PC-9 (cell line): ENCODE data around the gene MRPL19. TPM values are rescaled to one million over a fixed set of nuclear protein-coding genes. Genes with fewer than 3 reads are reported as not detected.
A peak's percentile ranks its signal among the peaks of the same experiment; 100 is the strongest.

Experiments
- BruUV-seq: library from RNA; stranded (reverse); fragments of 400-500 nt; replicated peaks from 2 replicates; lab custom pipeline; 2021; lab: Mats Ljungman, UMichigan
- CTCF ChIA-PET: fragments of 300-600 bp; sonication (Branson Sonifier 250); formaldehyde crosslinking; loops from one replicate; lab custom pipeline; 2022; ENCODE audit warnings: antibody characterized with exemption; lab: Charles Lee
- POLR2A ChIA-PET: fragments of 300-600 bp; sonication (Branson Sonifier 250); formaldehyde crosslinking; loops from one replicate; lab custom pipeline; 2022; ENCODE audit warnings: antibody characterized with exemption; ENCODE audit not compliant: unreplicated experiment; lab: Charles Lee
- DNase-seq, 2 experiments: peaks; one replicate each; pipeline versions ENCODE4 v3.0.0 to v3.0.0-alpha.2; 2015 to 2022; ENCODE audit warnings: mixed read lengths in 1 of 2
- H2AFZ ChIP-seq: fragments of 200-600 bp; sonication (generic); 2 replicates; pipeline ENCODE4 v1.8.1; 2017; ENCODE audit warnings: antibody characterized with exemption
- H3F3A ChIP-seq: fragments of 200-600 bp; sonication (generic); 2 replicates; pipeline ENCODE4 v1.8.1; 2017; ENCODE audit warnings: antibody characterized with exemption, mild to moderate bottlenecking, low read depth; ENCODE audit not compliant: insufficient read depth
- H3K27ac ChIP-seq: fragments of 200-600 bp; sonication (generic); 2 replicates; pipeline ENCODE4 v1.6.1; 2016; ENCODE audit warnings: mixed run types
- H3K27me3 ChIP-seq: fragments of 200-600 bp; sonication (generic); 2 replicates; pipeline ENCODE4 v1.6.1; 2016; ENCODE audit warnings: low read depth, mixed run types; ENCODE audit not compliant: insufficient read depth
- H3K36me3 ChIP-seq: fragments of 200-600 bp; sonication (generic); 2 replicates; pipeline ENCODE4 v1.6.1; 2016; ENCODE audit warnings: low read depth, mixed run types
- H3K4me1 ChIP-seq: fragments of 200-600 bp; sonication (generic); replicated peaks from 2 replicates; pipeline ENCODE4 v1.6.1; 2016; ENCODE audit warnings: mixed run types; ENCODE audit not compliant: insufficient read depth
- H3K4me2 ChIP-seq: fragments of 200-600 bp; sonication (generic); 2 replicates; pipeline ENCODE4 v1.6.1; 2017; ENCODE audit warnings: mixed run types
- H3K4me3 ChIP-seq: fragments of 200-600 bp; sonication (generic); 2 replicates; pipeline ENCODE4 v1.6.1; 2016; ENCODE audit warnings: mixed run types
- H3K79me2 ChIP-seq: fragments of 200-600 bp; sonication (generic); 2 replicates; pipeline ENCODE4 v1.6.1; 2017; ENCODE audit warnings: low read depth, mixed run types
- H3K9me2 ChIP-seq: fragments of 200-600 bp; sonication (generic); 2 replicates; pipeline ENCODE4 v1.8.1; 2017; ENCODE audit warnings: mild to moderate bottlenecking; ENCODE audit not compliant: insufficient read depth
- H3K9me3 ChIP-seq: fragments of 200-600 bp; sonication (generic); 2 replicates; pipeline ENCODE4 v1.8.1; 2016; ENCODE audit warnings: low read depth; ENCODE audit not compliant: insufficient read depth
- H4K20me1 ChIP-seq: fragments of 200-600 bp; sonication (generic); 2 replicates; pipeline ENCODE4 v1.8.1; 2017; ENCODE audit not compliant: insufficient read depth
- EZH2 ChIP-seq: fragments of 200-600 bp; sonication (generic); IDR thresholded peaks from 2 replicates; pipeline ENCODE4 v1.8.0; 2017; ENCODE audit warnings: antibody characterized with exemption, low read depth
- intact Hi-C: fragments of 100-400 bp; cut with micrococcal nuclease; formaldehyde crosslinking; loops from one replicate; pipeline ENCODE4 v1.10.0; 2022; ENCODE audit not compliant: unreplicated experiment
- total RNA-seq: library from RNA; stranded (reverse); gene quantifications from 2 replicates; pipeline ENCODE4 v1.2.3, GENCODE V29; 2021
- TF ChIP-seq, protein P1 (sequence below): fragments of 200-600 bp; sonication (generic); conservative IDR thresholded peaks from 2 replicates; pipeline ENCODE4 v1.6.1; 2017; ENCODE audit warnings: mixed run types, antibody characterized with exemption, mild to moderate bottlenecking, moderate library complexity

The MRPL19 gene
- total RNA-seq, 1 experiment from 2014 or later = 46.5 TPM

DNA sequence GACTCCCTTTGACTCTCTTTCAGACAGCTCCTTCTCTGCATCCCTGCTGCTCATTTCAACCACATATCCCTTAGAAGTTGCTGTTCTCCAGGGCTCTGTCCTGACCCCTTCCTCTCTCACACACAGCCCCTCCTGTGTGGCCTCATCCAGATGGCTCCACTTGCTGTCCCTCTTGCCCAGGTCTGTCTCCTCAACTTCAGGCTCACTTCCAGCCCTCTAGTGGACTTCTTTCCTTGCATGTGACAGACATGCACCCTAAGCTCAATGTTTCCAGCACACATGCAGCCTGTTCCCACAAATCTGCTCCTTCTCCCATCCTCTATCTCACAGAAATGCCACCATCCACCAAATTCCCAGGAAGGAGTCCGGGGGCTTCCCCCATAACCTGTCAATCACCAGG, 9.0 kb upstream of the MRPL19 start:
- Histone ChIP-seq H3K4me2 (no peak overlapping the region), H3K27ac (no peak overlapping the region), H3K9me3 (no peaks in the 10 kb centered on the region), H3K27me3 (no peaks in the 10 kb centered on the region), H3K4me1 (peaks cover 13% of the 10 kb centered on the region), H2AFZ (no peak overlapping the region), H3K36me3 (no peaks in the 10 kb centered on the region), H3F3A (peaks cover 11% of the 10 kb centered on the region; the same call in 1 of the 2 replicates), H3K9me2 (no peaks in the 10 kb centered on the region), H3K4me3 (no peak overlapping the region), H3K79me2 (no peaks in the 10 kb centered on the region), H4K20me1 (no peaks in the 10 kb centered on the region)
- no peak for DNase-seq
- intact Hi-C loops = no loop called here
- POLR2A ChIA-PET = interaction anchor here (0.5 kb wide), 1 partner anchor 1361 kb away, joined by 3 read pairs; no protein-coding TSS in a partner anchor
- no TSS peak for BruUV-seq
- CTCF ChIA-PET = interaction anchor here (0.6 to 0.7 kb wide), 2 partner anchors 589 to 763 kb away, joined by 3 to 5 read pairs; no protein-coding TSS in a partner anchor
- no peak for TF ChIP-seq EZH2
- TF ChIP-seq, protein P1, sequence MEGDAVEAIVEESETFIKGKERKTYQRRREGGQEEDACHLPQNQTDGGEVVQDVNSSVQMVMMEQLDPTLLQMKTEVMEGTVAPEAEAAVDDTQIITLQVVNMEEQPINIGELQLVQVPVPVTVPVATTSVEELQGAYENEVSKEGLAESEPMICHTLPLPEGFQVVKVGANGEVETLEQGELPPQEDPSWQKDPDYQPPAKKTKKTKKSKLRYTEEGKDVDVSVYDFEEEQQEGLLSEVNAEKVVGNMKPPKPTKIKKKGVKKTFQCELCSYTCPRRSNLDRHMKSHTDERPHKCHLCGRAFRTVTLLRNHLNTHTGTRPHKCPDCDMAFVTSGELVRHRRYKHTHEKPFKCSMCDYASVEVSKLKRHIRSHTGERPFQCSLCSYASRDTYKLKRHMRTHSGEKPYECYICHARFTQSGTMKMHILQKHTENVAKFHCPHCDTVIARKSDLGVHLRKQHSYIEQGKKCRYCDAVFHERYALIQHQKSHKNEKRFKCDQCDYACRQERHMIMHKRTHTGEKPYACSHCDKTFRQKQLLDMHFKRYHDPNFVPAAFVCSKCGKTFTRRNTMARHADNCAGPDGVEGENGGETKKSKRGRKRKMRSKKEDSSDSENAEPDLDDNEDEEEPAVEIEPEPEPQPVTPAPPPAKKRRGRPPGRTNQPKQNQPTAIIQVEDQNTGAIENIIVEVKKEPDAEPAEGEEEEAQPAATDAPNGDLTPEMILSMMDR = no peak

DNA sequence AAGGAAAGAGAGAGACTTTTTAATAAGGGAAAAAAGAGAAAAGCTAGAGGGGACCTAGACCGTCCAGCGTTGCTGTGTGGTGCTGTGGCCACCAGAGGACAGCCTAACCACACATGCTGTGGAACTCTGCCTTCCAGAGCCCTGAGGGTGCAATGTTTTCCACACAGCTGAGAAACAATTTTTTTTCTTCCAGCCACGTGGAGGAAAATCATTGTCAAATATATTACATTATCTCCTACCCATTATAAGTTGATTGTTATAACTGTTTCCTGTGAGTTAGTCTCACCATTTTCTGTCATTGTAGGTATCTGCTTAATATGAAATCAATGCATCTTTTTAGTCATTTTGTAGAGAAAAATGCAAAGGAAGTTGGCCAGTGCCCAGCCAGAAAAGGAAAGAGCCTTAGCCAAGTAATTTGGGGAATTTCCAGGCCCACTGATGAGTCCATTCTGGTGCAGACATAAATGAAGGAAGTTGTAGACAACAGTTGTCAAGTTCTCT, 5.9 kb upstream of the MRPL19 start:
- H3K79me2 ChIP-seq = no peaks in the 10 kb centered on the region
- no peak overlapping the region for H3K27ac ChIP-seq
- H2AFZ ChIP-seq = no peak overlapping the region; the same call in 1 of the 2 replicates
- H3K9me3 ChIP-seq = no peaks in the 10 kb centered on the region
- ChIA-PET CTCF (interaction anchor here (0.6 to 1.1 kb wide), 3 partner anchors 12 to 917 kb away, joined by 3 to 7 read pairs (median 3); no protein-coding TSS in a partner anchor), POLR2A (interaction anchor here (0.6 kb wide), 3 partner anchors 58 to 398 kb away, joined by 3 to 4 read pairs (median 3); no protein-coding TSS in a partner anchor)
- no peak overlapping the region for H3K4me3 ChIP-seq
- H4K20me1 ChIP-seq = no peaks in the 10 kb centered on the region
- no peaks in the 10 kb centered on the region; the same call in 1 of the 2 replicates for H3K4me1 ChIP-seq
- BruUV-seq = no TSS peak
- peak; percentile 53 to 54 for DNase-seq
- no peaks in the 10 kb centered on the region for H3K9me2 ChIP-seq
- TF ChIP-seq, protein P1 = peak; percentile 95
- no peak for TF ChIP-seq EZH2
- intact Hi-C loops = loop anchor here (2.0 kb wide), 2 partner anchors 36 to 76 kb away; no protein-coding TSS in a partner anchor
- H3K4me2 ChIP-seq = no peak overlapping the region
- H3K36me3 ChIP-seq = no peaks in the 10 kb centered on the region
- H3F3A ChIP-seq = no peaks in the 10 kb centered on the region
- H3K27me3 ChIP-seq = no peaks in the 10 kb centered on the region

DNA sequence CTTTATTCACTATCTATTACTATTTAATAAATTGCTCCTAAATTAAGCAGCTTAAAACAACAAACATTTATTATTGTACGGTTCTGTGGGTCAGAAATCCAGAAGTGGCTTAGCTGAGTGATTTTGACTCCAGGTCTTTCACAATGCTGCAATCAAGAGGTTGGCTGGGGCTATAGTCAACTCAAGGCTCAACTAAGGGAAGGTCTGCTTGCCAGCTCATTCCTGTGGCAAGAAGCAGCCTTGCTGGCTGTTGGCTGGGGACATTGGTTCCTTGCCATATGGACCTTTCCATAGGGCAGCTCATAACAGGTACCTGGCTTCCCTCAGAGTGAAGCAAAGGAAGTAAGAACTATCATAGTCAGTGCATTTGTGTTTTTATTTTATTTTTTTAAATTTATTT, 5.0 kb upstream of the MRPL19 start:
- POLR2A ChIA-PET = no interaction called here
- intact Hi-C loops = loop anchor here (2.0 kb wide), 2 partner anchors 35 to 75 kb away; no protein-coding TSS in a partner anchor

More for the DNA sequence above, 5.0 kb upstream of the MRPL19 start:
- no peak overlapping the region for H3K4me2 ChIP-seq
- DNase-seq = no peak
- no peaks in the 10 kb centered on the region for H3K27me3 ChIP-seq
- H3K9me3 ChIP-seq = no peaks in the 10 kb centered on the region
- no peaks in the 10 kb centered on the region for H3K9me2 ChIP-seq
- H3K4me1 ChIP-seq = peaks cover 7% of the 10 kb centered on the region
- BruUV-seq = no TSS peak
- no peaks in the 10 kb centered on the region for H3F3A ChIP-seq
- no peak overlapping the region for H3K4me3 ChIP-seq
- no peak overlapping the region for H3K27ac ChIP-seq
- TF ChIP-seq, protein P1 = no peak
- TF ChIP-seq EZH2 = no peak
- no peaks in the 10 kb centered on the region for H4K20me1 ChIP-seq
- H3K36me3 ChIP-seq = no peaks in the 10 kb centered on the region
- H2AFZ ChIP-seq = no peak overlapping the region
- CTCF ChIA-PET = no interaction called here
- no peaks in the 10 kb centered on the region; the same call in 1 of the 2 replicates for H3K79me2 ChIP-seq
